IPS-18c (cell line): Measurements from ENCODE around the gene APPL1.

Experiments used
- H3K4me3 ChIP-seq: 2 replicates; pipeline ENCODE4 v1.7.0; 2013; ENCODE audit warnings: low read depth, mild to moderate bottlenecking, low read length, moderate library complexity; ENCODE audit not compliant: insufficient read depth
- H3K9me3 ChIP-seq: one replicate; pipeline ENCODE4 v1.6.1; 2013; ENCODE audit warnings: mild to moderate bottlenecking, low read length, moderate library complexity; ENCODE audit not compliant: control insufficient read depth, insufficient read depth

APPL1 gene

DNA sequence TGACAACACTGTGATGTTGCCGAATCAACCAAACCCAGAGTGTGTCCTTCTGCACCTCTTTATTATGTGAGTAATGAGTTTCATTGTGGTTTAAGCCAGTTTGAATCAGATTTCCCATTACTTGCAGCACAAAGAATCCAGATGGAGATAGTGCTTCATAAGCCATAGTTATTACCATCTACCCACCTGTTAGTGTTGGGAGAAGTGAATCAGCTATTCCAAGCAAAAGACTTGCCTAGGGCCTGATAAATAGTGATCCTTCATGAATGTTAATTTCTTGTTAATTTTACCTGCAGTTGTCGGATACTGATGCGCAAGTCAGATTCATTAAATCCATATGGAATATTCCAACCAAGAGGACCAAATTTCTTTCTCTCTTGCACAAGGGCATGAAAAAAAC lies 86.7 kb downstream of the APPL1 start:
- Histone ChIP-seq H3K4me3 (no peak overlapping the region), H3K9me3 (no peaks in the 10 kb centered on the region)
